A549 (cell line): ENCODE measurements around the gene PLCB4. TPM values are rescaled to one million over a fixed set of nuclear protein-coding genes. Genes with fewer than 3 reads are reported as not detected.

Source experiments
- ATAC-seq, 2 experiments: fragments of 200-7000 bp in 1 of 2; fragments of >200 bp in 1 of 2; cut with Nextera tagmentation in 1 of 2; cut with Tn5 transposase in 1 of 2; 3 replicates each; pipeline versions ENCODE4 v1.8.0 to v1.9.1; 2018 to 2020; ENCODE audit warnings: mild to moderate bottlenecking in 1 of 2, moderate library complexity in 1 of 2
- CTCF ChIA-PET: fragments of 300-600 bp; sonication (Branson Sonifier 250); formaldehyde crosslinking; extraction: SDS; loops from one replicate; lab custom pipeline; 2021; ENCODE audit warnings: antibody characterized with exemption, inconsistent platforms; lab: Yijun Ruan, JAX
- POLR2A ChIA-PET: fragments of 350-600 bp; formaldehyde crosslinking; extraction: SDS; loops from one replicate; lab custom pipeline; 2021; ENCODE audit warnings: antibody characterized with exemption, inconsistent platforms; lab: Yijun Ruan, JAX
- DNase-seq, 2 experiments: peaks; one replicate each; pipeline versions ENCODE4 v3.0.0 to v3.0.0-alpha.2; 2011 to 2016; ENCODE audit warnings: low read depth in 1 of 2, low spot score in 1 of 2
- FAIRE-seq: peaks from 2 replicates; lab custom pipeline; 2011; peaks lifted over from hg19 to GRCh38; lab: Jason Lieb, UNC
- H3K27ac ChIP-seq, 2 experiments: fragments of >200 bp; sonication (Bioruptor Twin); formaldehyde crosslinking; 3 replicates each; pipeline ENCODE4 v1.5.1; 2016 to 2017
- H3K4me1 ChIP-seq: fragments of >200 bp; sonication (Bioruptor Twin); formaldehyde crosslinking; 3 replicates; pipeline ENCODE4 v1.6.1; 2016
- H3K4me2 ChIP-seq: fragments of >200 bp; sonication (Bioruptor Twin); formaldehyde crosslinking; 3 replicates; pipeline ENCODE4 v1.6.1; 2016
- H3K4me3 ChIP-seq: fragments of >200 bp; sonication (Bioruptor Twin); formaldehyde crosslinking; 3 replicates; pipeline ENCODE4 v1.5.1; 2016
- H3K9me3 ChIP-seq: fragments of >200 bp; sonication (Bioruptor Twin); formaldehyde crosslinking; 3 replicates; pipeline ENCODE4 v1.6.1; 2016
- ATOH8 ChIP-seq: fragments of 250-450 bp; sonication (Bioruptor Pico); IDR thresholded peaks from 2 replicates; pipeline ENCODE4 v1.5.0; 2020; ENCODE audit warnings: low read depth, mild to moderate bottlenecking, moderate library complexity
- EHMT2 ChIP-seq: fragments of 200-600 bp; sonication (generic); IDR thresholded peaks from 2 replicates; pipeline ENCODE4 v1.6.1; 2016; ENCODE audit warnings: antibody characterized with exemption, low read depth, mild to moderate bottlenecking, moderate library complexity
- EP300 ChIP-seq, 2 experiments: fragments of >200 bp; sonication (Bioruptor Twin); formaldehyde crosslinking; IDR thresholded peaks; 2 replicates in 1 of 2; 3 replicates in 1 of 2; pipeline ENCODE4 v1.6.1; 2016 to 2017
- ESRRA ChIP-seq: fragments of 150-350 bp; IDR thresholded peaks from 2 replicates; pipeline ENCODE4 v1.6.1; 2014; ENCODE audit warnings: mild to moderate bottlenecking, low read length, borderline replicate concordance
- FOSL2 ChIP-seq, 2 experiments: fragments of 450-650 bp in 1 of 2; fragments of >200 bp in 1 of 2; sonication (Bioruptor Twin) in 1 of 2; formaldehyde crosslinking; IDR thresholded peaks; 2 replicates each; pipeline versions ENCODE4 v1.5.0 to v1.6.1; 2016 to 2020; ENCODE audit warnings: mild to moderate bottlenecking in 1 of 2, moderate library complexity in 1 of 2
- FOXS1 ChIP-seq: fragments of 250-450 bp; sonication (Bioruptor Pico); IDR thresholded peaks from 2 replicates; pipeline ENCODE4 v1.5.0; 2020; ENCODE audit warnings: mild to moderate bottlenecking, moderate library complexity
- GATA3 ChIP-seq: IDR thresholded peaks from 2 replicates; pipeline ENCODE4 v1.6.1; 2012; ENCODE audit warnings: borderline replicate concordance
- HOXB13 ChIP-seq: fragments of 250-450 bp; sonication (Bioruptor Pico); IDR thresholded peaks from 2 replicates; pipeline ENCODE4 v1.5.0; 2020; ENCODE audit warnings: low read depth, mild to moderate bottlenecking, moderate library complexity
- HOXB5 ChIP-seq: fragments of 250-450 bp; sonication (Bioruptor Pico); IDR thresholded peaks from 2 replicates; pipeline ENCODE4 v1.5.0; 2020; ENCODE audit warnings: mild to moderate bottlenecking, moderate library complexity
- JUN ChIP-seq, 2 experiments: fragments of >200 bp; sonication (Bioruptor Twin); formaldehyde crosslinking; IDR thresholded peaks; 2 replicates in 1 of 2; 3 replicates in 1 of 2; pipeline ENCODE4 v1.6.1; 2016 to 2017
- JUNB ChIP-seq: fragments of >200 bp; sonication (Bioruptor Twin); formaldehyde crosslinking; IDR thresholded peaks from 2 replicates; pipeline ENCODE4 v1.6.1; 2016
- KDM1A ChIP-seq: fragments of 200-600 bp; sonication (generic); IDR thresholded peaks from 2 replicates; pipeline ENCODE4 v1.6.1; 2016; ENCODE audit warnings: low read depth, mild to moderate bottlenecking
- MAFK ChIP-seq: fragments of 450-650 bp; IDR thresholded peaks from 2 replicates; pipeline ENCODE4 v1.6.1; 2014; ENCODE audit not compliant: partially characterized antibody
- NPAS2 ChIP-seq: fragments of 250-450 bp; sonication (Bioruptor Pico); IDR thresholded peaks from 2 replicates; pipeline ENCODE4 v1.8.0; 2022; ENCODE audit warnings: mild to moderate bottlenecking, moderate library complexity, borderline replicate concordance
- RCOR1 ChIP-seq: fragments of 150-350 bp; IDR thresholded peaks from 2 replicates; pipeline ENCODE4 v1.6.1; 2014; ENCODE audit warnings: antibody characterized with exemption, low read length, low read depth
- SMC3 ChIP-seq: fragments of >200 bp; sonication (Bioruptor Twin); formaldehyde crosslinking; IDR thresholded peaks from 3 replicates; pipeline ENCODE4 v1.6.1; 2018; ENCODE audit warnings: inconsistent platforms
- TFCP2L1 ChIP-seq: fragments of 250-450 bp; sonication (Bioruptor Pico); IDR thresholded peaks from 2 replicates; pipeline ENCODE4 v1.5.0; 2021; ENCODE audit warnings: mild to moderate bottlenecking
- TP53 ChIP-seq: fragments of 250-450 bp; sonication (Bioruptor Pico); IDR thresholded peaks from 2 replicates; pipeline ENCODE4 v1.5.0; 2021; ENCODE audit warnings: mild to moderate bottlenecking, moderate library complexity
- ZC3H11A ChIP-seq: fragments of 450-650 bp; IDR thresholded peaks from 2 replicates; pipeline ENCODE4 v1.6.1; 2014; ENCODE audit warnings: antibody characterized with exemption, mild to moderate bottlenecking
- ZFP36 ChIP-seq: fragments of 450-650 bp; IDR thresholded peaks from 2 replicates; pipeline ENCODE4 v1.6.1; 2014; ENCODE audit warnings: borderline replicate concordance; ENCODE audit not compliant: partially characterized antibody
- ZNF302 ChIP-seq: fragments of 250-450 bp; sonication (Bioruptor Pico); IDR thresholded peaks from 2 replicates; pipeline ENCODE4 v1.9.0; 2021; ENCODE audit warnings: inconsistent platforms, mild to moderate bottlenecking, moderate library complexity
- ZSCAN20 ChIP-seq: fragments of 250-450 bp; sonication (Bioruptor Pico); IDR thresholded peaks from 2 replicates; pipeline ENCODE4 v1.8.0; 2022; ENCODE audit warnings: mild to moderate bottlenecking, moderate library complexity
- WGBS: methylation state at CpG from one replicate; pipeline ENCODE4 v1.1.6; 2017; ENCODE audit errors: missing lambda C conversion rate; 5-methylcytosine and 5-hydroxymethylcytosine counted together
- polyA plus RNA-seq, 4 experiments: library from polyadenylated mRNA; depleted of rRNA in 3 of 4; stranded (reverse); fragments of >200 nt; fragmentation: RNase III in 1 of 4; extraction: RNeasy Plus Mini Kit Qiagen cat#74134 plus additional on column Dnase treatment in 1 of 4; gene quantifications; 2 replicates in 3 of 4; 3 replicates in 1 of 4; pipeline ENCODE4 v1.2.3, GENCODE V29; 2011 to 2017
- TF ChIP-seq, protein P1 (sequence below): fragments of >200 bp; sonication (Bioruptor Twin); formaldehyde crosslinking; IDR thresholded peaks from 2 replicates; pipeline ENCODE4 v1.6.1; 2016
- TF ChIP-seq, protein P2 (sequence below): fragments of 150-350 bp; IDR thresholded peaks from 2 replicates; pipeline ENCODE4 v1.6.1; 2014; ENCODE audit warnings: low read depth, mild to moderate bottlenecking, low read length
- TF ChIP-seq, protein P3 (sequence below): fragments of 250-450 bp; sonication (Bioruptor Pico); IDR thresholded peaks from 2 replicates; pipeline ENCODE4 v1.5.0; 2021; ENCODE audit warnings: mild to moderate bottlenecking, moderate library complexity, borderline replicate concordance

Gene PLCB4
- polyA plus RNA-seq, 2 of the 4 experiments (the other 2 are of a cell fraction): 17.1 to 32.1 TPM

- Histone ChIP-seq H3K4me3 (no peak overlapping the region), H3K9me3 (no peaks in the 10 kb centered on the region), H3K4me2 (no peak overlapping the region), H3K27ac (no peak overlapping the region), H3K4me1 (no peaks in the 10 kb centered on the region)
- ATAC-seq: no peak
- DNase-seq: no peak
- TF ChIP-seq MAFK (peak; percentile 67), GATA3 (no peak), SMC3 (no peak), ESRRA (no peak), ZC3H11A (no peak), ZNF302 (no peak)
- TF ChIP-seq, protein P1, sequence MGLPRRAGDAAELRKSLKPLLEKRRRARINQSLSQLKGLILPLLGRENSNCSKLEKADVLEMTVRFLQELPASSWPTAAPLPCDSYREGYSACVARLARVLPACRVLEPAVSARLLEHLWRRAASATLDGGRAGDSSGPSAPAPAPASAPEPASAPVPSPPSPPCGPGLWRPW: no peak
- ChIA-PET POLR2A (no interaction called here), CTCF (interaction anchor here (1.5 to 11.9 kb wide), 3 partner anchors 9 to 194 kb away, joined by 4 to 385 read pairs (median 106); no protein-coding TSS in a partner anchor)
- WGBS: 90% methylated on average over 3 of the region's 3 CpGs
- no peak for FAIRE-seq
Observed at GRCh38 chr20:9416421-9416820, 347.5 kb downstream of the PLCB4 start.

GRCh38 chr20:9417665-9418064 is 348.8 kb downstream of the PLCB4 start:
- Histone ChIP-seq H3K4me2 (no peak overlapping the region), H3K9me3 (no peaks in the 10 kb centered on the region), H3K4me3 (no peak overlapping the region), H3K4me1 (no peaks in the 10 kb centered on the region), H3K27ac (no peak overlapping the region)
- DNase-seq: no peak
- POLR2A ChIA-PET: no interaction called here
- ATAC-seq: no peak
- CTCF ChIA-PET: interaction anchor here (0.6 to 11.0 kb wide), 4 partner anchors 10 to 658 kb away, joined by 3 to 106 read pairs (median 22); no protein-coding TSS in a partner anchor
- TF ChIP-seq FOSL2 (IDR thresholded peaks at IDR 0.05) (no peak), FOSL2 (CRISPR knock-in tag; IDR thresholded peaks at IDR 0.05) (peak; percentile 45; the same call in 1 of the 2 replicates), EHMT2 (no peak), FOXS1 (no peak), TFCP2L1 (no peak), KDM1A (no peak), ZFP36 (peak; percentile 64)
- TF ChIP-seq, protein P2, sequence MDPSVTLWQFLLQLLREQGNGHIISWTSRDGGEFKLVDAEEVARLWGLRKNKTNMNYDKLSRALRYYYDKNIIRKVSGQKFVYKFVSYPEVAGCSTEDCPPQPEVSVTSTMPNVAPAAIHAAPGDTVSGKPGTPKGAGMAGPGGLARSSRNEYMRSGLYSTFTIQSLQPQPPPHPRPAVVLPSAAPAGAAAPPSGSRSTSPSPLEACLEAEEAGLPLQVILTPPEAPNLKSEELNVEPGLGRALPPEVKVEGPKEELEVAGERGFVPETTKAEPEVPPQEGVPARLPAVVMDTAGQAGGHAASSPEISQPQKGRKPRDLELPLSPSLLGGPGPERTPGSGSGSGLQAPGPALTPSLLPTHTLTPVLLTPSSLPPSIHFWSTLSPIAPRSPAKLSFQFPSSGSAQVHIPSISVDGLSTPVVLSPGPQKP: no peak
- peak; percentile 43 for FAIRE-seq

DNA sequence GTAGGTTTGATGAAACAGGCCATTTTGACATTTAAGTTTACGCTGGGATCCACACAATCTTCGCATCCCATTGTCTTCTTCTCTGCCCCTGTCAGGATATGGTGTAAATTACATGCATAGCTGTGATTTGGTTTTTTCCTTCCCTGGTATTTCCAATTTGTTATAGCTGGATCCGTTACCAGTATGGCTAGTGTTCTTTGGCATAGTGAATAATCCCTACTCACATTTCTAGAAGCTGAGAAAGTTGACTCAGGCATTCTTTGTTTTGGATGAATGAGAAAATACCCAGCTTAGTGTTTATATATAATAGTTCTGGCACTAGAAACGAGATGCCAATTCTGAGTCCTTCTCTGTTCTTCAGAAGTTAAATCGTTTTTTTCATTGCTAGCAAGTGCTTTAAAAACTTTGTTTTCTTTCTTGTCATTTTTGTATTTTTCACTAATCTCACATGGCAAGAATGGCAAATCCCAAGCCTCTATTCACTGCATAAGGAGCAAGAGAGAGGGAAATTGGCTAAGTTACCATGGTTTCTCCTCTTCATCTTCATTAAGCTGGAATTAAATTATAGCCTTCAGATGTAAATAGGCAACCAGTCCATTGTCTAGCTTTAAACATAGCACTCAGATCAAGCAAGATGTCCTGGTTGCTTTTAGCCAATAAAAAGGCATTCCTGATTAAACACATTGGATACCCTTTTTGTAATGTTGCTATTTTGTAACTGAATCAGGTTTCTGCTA is 353.6 kb downstream of the PLCB4 start:
- ChIA-PET POLR2A (no interaction called here), CTCF (interaction anchor here (7.2 to 11.0 kb wide), 2 partner anchors 15 to 188 kb away, joined by 40 to 106 read pairs; no protein-coding TSS in a partner anchor)
- Histone ChIP-seq H3K4me2 (no peak overlapping the region), H3K27ac (no peak overlapping the region), H3K4me3 (no peak overlapping the region), H3K9me3 (no peaks in the 10 kb centered on the region), H3K4me1 (no peaks in the 10 kb centered on the region)
- ATAC-seq (no peak), DNase-seq (no peak), FAIRE-seq (peak; percentile 32)
- TF ChIP-seq, protein P1: no peak
- TF ChIP-seq TP53 (CRISPR knock-in tag) (no peak), HOXB5 (CRISPR knock-in tag) (no peak), ZSCAN20 (CRISPR knock-in tag) (no peak), HOXB13 (CRISPR knock-in tag) (no peak), ATOH8 (no peak), EP300 (IDR thresholded peaks at IDR 0.05) (no peak), FOXS1 (no peak), ZNF302 (no peak), JUN (IDR thresholded peaks at IDR 0.05) (no peak), NPAS2 (no peak), RCOR1 (no peak), JUNB (no peak)
- TF ChIP-seq, protein P3, sequence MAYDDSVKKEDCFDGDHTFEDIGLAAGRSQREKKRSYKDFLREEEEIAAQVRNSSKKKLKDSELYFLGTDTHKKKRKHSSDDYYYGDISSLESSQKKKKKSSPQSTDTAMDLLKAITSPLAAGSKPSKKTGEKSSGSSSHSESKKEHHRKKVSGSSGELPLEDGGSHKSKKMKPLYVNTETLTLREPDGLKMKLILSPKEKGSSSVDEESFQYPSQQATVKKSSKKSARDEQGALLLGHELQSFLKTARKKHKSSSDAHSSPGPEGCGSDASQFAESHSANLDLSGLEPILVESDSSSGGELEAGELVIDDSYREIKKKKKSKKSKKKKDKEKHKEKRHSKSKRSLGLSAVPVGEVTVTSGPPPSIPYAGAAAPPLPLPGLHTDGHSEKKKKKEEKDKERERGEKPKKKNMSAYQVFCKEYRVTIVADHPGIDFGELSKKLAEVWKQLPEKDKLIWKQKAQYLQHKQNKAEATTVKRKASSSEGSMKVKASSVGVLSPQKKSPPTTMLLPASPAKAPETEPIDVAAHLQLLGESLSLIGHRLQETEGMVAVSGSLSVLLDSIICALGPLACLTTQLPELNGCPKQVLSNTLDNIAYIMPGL (CRISPR knock-in tag): no peak
- WGBS: 77% methylated on average over 5 of the region's 5 CpGs
